Activated T-helper 1 cell treated with anti-CD3 and anti-CD28 coated beads, Interleukin-2, amount 50 U/mL, for 16 hours (primary cell): ENCODE measurements around the gene FHIP2A.
"Not testable (repeated sequence)": the region's sequence is repeated elsewhere in the genome, so short reads cannot be mapped to it uniquely, and the experiment has no call there.

ENCODE experiments used
- DNase-seq, 2 donors: peaks; one replicate each; pipeline ENCODE4 v3.0.0-alpha.2; 2020; ENCODE audit warnings: low read depth in 1 of 2, low spot score in 1 of 2

Gene FHIP2A

GRCh38 chr10:114811862-114812261 lies 9.7 kb upstream of the FHIP2A start:
- DNase-seq: no peak

GRCh38 chr10:114815791-114816190 lies 5.8 kb upstream of the FHIP2A start:
- DNase-seq: no peak

- DNase-seq: no peak
These were observed 5.3 kb upstream of the FHIP2A start for GRCh38 chr10:114816308-114816707.

- DNase-seq: no peak
These were observed 2.3 kb upstream of the FHIP2A start for GRCh38 chr10:114819322-114819721.

GRCh38 chr10:114821915-114822443 lies 399 bp downstream of the FHIP2A start:
- peak; percentile 11 to 30 for DNase-seq

- peak; percentile 5 to 6 for DNase-seq
These were observed 980 bp downstream of the FHIP2A start for GRCh38 chr10:114822444-114823076.

- DNase-seq: no peak
These were observed 1.5 kb downstream of the FHIP2A start for GRCh38 chr10:114823077-114823463.

GRCh38 chr10:114824391-114824790 lies 2.8 kb downstream of the FHIP2A start:
- DNase-seq: no peak

GRCh38 chr10:114825513-114826253 lies 4.1 kb downstream of the FHIP2A start:
- DNase-seq: no peak

GRCh38 chr10:114829160-114829909 lies 7.8 kb downstream of the FHIP2A start:
- no peak for DNase-seq

- DNase-seq: no peak
These were observed 9.7 kb downstream of the FHIP2A start for GRCh38 chr10:114831186-114831867.

- DNase-seq: no peak
These were observed 16.1 kb downstream of the FHIP2A start for GRCh38 chr10:114837690-114838089.

GRCh38 chr10:114839901-114840300 lies 18.3 kb downstream of the FHIP2A start:
- DNase-seq: no peak

- no peak for DNase-seq
These were observed 24.6 kb downstream of the FHIP2A start for GRCh38 chr10:114845978-114846693.

GRCh38 chr10:114847517-114847916 lies 25.9 kb downstream of the FHIP2A start:
- not testable (repeated sequence) for DNase-seq

GRCh38 chr10:114849674-114850073 lies 28.1 kb downstream of the FHIP2A start:
- DNase-seq: no peak

GRCh38 chr10:114850126-114850525 lies 28.5 kb downstream of the FHIP2A start:
- DNase-seq: no peak

- DNase-seq: no peak
These were observed 29.8 kb downstream of the FHIP2A start for GRCh38 chr10:114851336-114851735.

GRCh38 chr10:114852197-114852596 lies 30.6 kb downstream of the FHIP2A start:
- DNase-seq: no peak

- DNase-seq: no peak
These were observed 33.3 kb downstream of the FHIP2A start for GRCh38 chr10:114854906-114855305.
